GM23338 (cell line): ENCODE results near the gene HIP1. TPM values are rescaled to one million over a fixed set of nuclear protein-coding genes. Genes with fewer than 3 reads are reported as not detected.
A peak's percentile ranks its signal among the peaks of the same experiment; 100 is the strongest.

ENCODE experiments used
- ATAC-seq: fragments of 200-7000 bp; cut with Tn5 transposase; 3 replicates; pipeline ENCODE4 v1.9.1; 2020
- DNase-seq: peaks from one replicate; pipeline ENCODE4 v3.0.0-alpha.2; 2015; ENCODE audit warnings: low spot score
- H2AFZ ChIP-seq: fragments of 200-600 bp; sonication (generic); 2 replicates; pipeline ENCODE4 v1.8.0; 2016; ENCODE audit warnings: antibody characterized with exemption, mild to moderate bottlenecking, moderate library complexity
- H3F3A ChIP-seq: fragments of 200-600 bp; sonication (generic); replicated peaks from 2 replicates; pipeline ENCODE4 v1.8.0; 2017; ENCODE audit warnings: antibody characterized with exemption, mixed run types, low read depth
- H3K27ac ChIP-seq: fragments of 200-600 bp; sonication (generic); 2 replicates; pipeline ENCODE4 v1.6.1; 2016; ENCODE audit warnings: low read depth
- H3K27me3 ChIP-seq: fragments of 200-600 bp; sonication (generic); 2 replicates; pipeline ENCODE4 v1.8.0; 2016; ENCODE audit warnings: mild to moderate bottlenecking, mixed run types, moderate library complexity; ENCODE audit not compliant: insufficient read depth
- H3K36me3 ChIP-seq: fragments of 200-600 bp; sonication (generic); 2 replicates; pipeline ENCODE4 v1.8.0; 2016; ENCODE audit warnings: mild to moderate bottlenecking; ENCODE audit not compliant: insufficient read depth
- H3K4me1 ChIP-seq: fragments of 200-600 bp; sonication (generic); 2 replicates; pipeline ENCODE4 v1.8.0; 2016; ENCODE audit warnings: mild to moderate bottlenecking, moderate library complexity; ENCODE audit not compliant: insufficient read depth
- H3K4me2 ChIP-seq: fragments of 200-600 bp; sonication (generic); 2 replicates; pipeline ENCODE4 v1.7.1; 2017; ENCODE audit warnings: mixed run types
- H3K4me3 ChIP-seq: fragments of 200-600 bp; sonication (generic); 2 replicates; pipeline ENCODE4 v1.6.1; 2016; ENCODE audit warnings: mixed run types
- H3K79me2 ChIP-seq: fragments of 200-600 bp; sonication (generic); replicated peaks from 2 replicates; pipeline ENCODE4 v1.8.0; 2017; ENCODE audit warnings: mild to moderate bottlenecking; ENCODE audit not compliant: insufficient read depth
- H3K9me2 ChIP-seq: fragments of 200-600 bp; sonication (generic); 2 replicates; pipeline ENCODE4 v1.8.0; 2017; ENCODE audit not compliant: insufficient read depth
- H4K20me1 ChIP-seq: fragments of 200-600 bp; sonication (generic); replicated peaks from 2 replicates; pipeline ENCODE4 v1.8.0; 2017; ENCODE audit warnings: mild to moderate bottlenecking; ENCODE audit not compliant: insufficient read depth
- H3K27ac Mint-ChIP-seq: 2 replicates; pipeline ENCODE4 v1.8.0; 2020; ENCODE audit warnings: inconsistent platforms, mild to moderate bottlenecking, moderate library complexity, mixed read lengths
- H3K27me3 Mint-ChIP-seq: 3 replicates; pipeline ENCODE4 v1.8.0; 2022; ENCODE audit warnings: low read depth, mild to moderate bottlenecking, moderate library complexity, mixed read lengths, inconsistent platforms; ENCODE audit not compliant: insufficient read depth, poor library complexity
- H3K36me3 Mint-ChIP-seq: 3 replicates; pipeline ENCODE4 v1.8.0; 2021; ENCODE audit warnings: low read depth, mild to moderate bottlenecking, inconsistent platforms, moderate library complexity, mixed read lengths
- H3K4me1 Mint-ChIP-seq: 3 replicates; pipeline ENCODE4 v1.8.0; 2020; ENCODE audit warnings: mild to moderate bottlenecking, inconsistent platforms, mixed read lengths
- H3K4me3 Mint-ChIP-seq: 3 replicates; pipeline ENCODE4 v1.8.0; 2021; ENCODE audit warnings: moderate library complexity, mild to moderate bottlenecking, inconsistent platforms, mixed read lengths
- H3K9me3 Mint-ChIP-seq: 3 replicates; pipeline ENCODE4 v1.8.0; 2020; ENCODE audit warnings: moderate library complexity, mild to moderate bottlenecking, inconsistent platforms, mixed read lengths
- CREB1 ChIP-seq: fragments of 250-450 bp; sonication (Bioruptor Pico); IDR thresholded peaks from 2 replicates; pipeline ENCODE4 v1.5.0; 2020; ENCODE audit warnings: low read depth, mild to moderate bottlenecking, moderate library complexity
- CTCF ChIP-seq, 2 experiments: fragments of 200-600 bp in 1 of 2; sonication (generic) in 1 of 2; conservative IDR thresholded peaks; 2 replicates each; pipeline versions ENCODE4 v1.5.1 to v1.6.1; 2016 to 2017; ENCODE audit warnings: antibody characterized with exemption in 2 of 2, low read depth in 2 of 2, mild to moderate bottlenecking in 2 of 2, moderate library complexity in 1 of 2
- ETS1 ChIP-seq: IDR thresholded peaks from 2 replicates; pipeline ENCODE4 v1.6.1; 2016; ENCODE audit warnings: antibody characterized with exemption
- EZH2 ChIP-seq: fragments of 200-600 bp; sonication (generic); IDR thresholded peaks from one replicate; pipeline ENCODE4 v1.8.0; 2017; ENCODE audit warnings: antibody characterized with exemption, mild to moderate bottlenecking, low read depth; ENCODE audit not compliant: unreplicated experiment
- EZH2phosphoT487 ChIP-seq: fragments of 200-600 bp; sonication (generic); IDR thresholded peaks from one replicate; pipeline ENCODE4 v1.8.1; 2018; ENCODE audit warnings: antibody characterized with exemption; ENCODE audit not compliant: unreplicated experiment
- JUNB ChIP-seq: IDR thresholded peaks from one replicate; pipeline ENCODE4 v1.6.1; 2016; ENCODE audit warnings: antibody characterized with exemption; ENCODE audit not compliant: unreplicated experiment
- NANOG ChIP-seq: IDR thresholded peaks from 2 replicates; pipeline ENCODE4 v1.6.1; 2016; ENCODE audit warnings: antibody characterized with exemption, borderline replicate concordance
- POLR2AphosphoS5 ChIP-seq: IDR thresholded peaks from 2 replicates; pipeline ENCODE4 v1.6.1; 2016; ENCODE audit warnings: antibody characterized with exemption, low read depth
- REST ChIP-seq: IDR thresholded peaks from one replicate; pipeline ENCODE4 v1.6.1; 2018; ENCODE audit warnings: antibody characterized with exemption; ENCODE audit not compliant: unreplicated experiment
- STAT1 ChIP-seq: IDR thresholded peaks from one replicate; pipeline ENCODE4 v1.6.1; 2016; ENCODE audit warnings: antibody characterized with exemption; ENCODE audit not compliant: unreplicated experiment
- ZNF114 ChIP-seq: fragments of 250-450 bp; sonication (Bioruptor Pico); IDR thresholded peaks from 2 replicates; pipeline ENCODE4 v1.5.0; 2020; ENCODE audit warnings: mild to moderate bottlenecking, moderate library complexity
- ZNF331 ChIP-seq: fragments of 250-450 bp; sonication (Bioruptor Pico); IDR thresholded peaks from 2 replicates; pipeline ENCODE4 v1.5.0; 2020; ENCODE audit warnings: low read depth, mild to moderate bottlenecking, moderate library complexity
- ZNF462 ChIP-seq: fragments of 250-450 bp; sonication (Bioruptor Pico); IDR thresholded peaks from 2 replicates; pipeline ENCODE4 v1.5.0; 2020; ENCODE audit warnings: mild to moderate bottlenecking, moderate library complexity
- polyA plus RNA-seq: library from polyadenylated mRNA; unstranded; fragments of >200 nt; fragmentation: Nextera tagmentation; extraction: Ambion mirVana; gene quantifications from 2 replicates; pipeline ENCODE4 v1.2.1, GENCODE V29; 2016
- total RNA-seq: library from RNA; depleted of rRNA; stranded (reverse); fragments of >200 nt; shearing (Covaris generic); gene quantifications from 2 replicates; pipeline ENCODE4 v1.2.3, GENCODE V29; 2014

The HIP1 gene
- total and polyA plus RNA-seq, 2 experiments from 2014 or later, result 24.9 to 80.8 TPM

GRCh38 chr7:75740846-75741497 is 2.2 kb upstream of the HIP1 start:
- H3K79me2 ChIP-seq, result no peaks in the 10 kb centered on the region
- Mint-ChIP-seq H3K4me1 (peaks cover 15% of the 10 kb centered on the region), H3K27me3 (peaks cover 26% of the 10 kb centered on the region), H3K27ac (no peak overlapping the region; the same call in 1 of the 2 replicates), H3K4me3 (peak overlapping the region; percentile 33), H3K36me3 (no peaks in the 10 kb centered on the region), H3K9me3 (no peaks in the 10 kb centered on the region; the same call in 2 of the 3 replicates)
- no peaks in the 10 kb centered on the region for H4K20me1 ChIP-seq
- no peaks in the 10 kb centered on the region for H3K9me2 ChIP-seq
- H3K4me1 ChIP-seq, result peaks cover 23% of the 10 kb centered on the region
- DNase-seq (peak; percentile 60), ATAC-seq (no peak)
- H3K36me3 ChIP-seq, result no peaks in the 10 kb centered on the region
- 0 out of 2 replicates have a peak, but pooled peaks cover 5% of the 10 kb centered on the region for H3F3A ChIP-seq
- 0 out of 2 replicates have a peak, but pooled peaks cover 7% of the 10 kb centered on the region for H3K27me3 ChIP-seq
- H3K4me3 ChIP-seq, result peak overlapping the region; percentile 33; the same call in 1 of the 2 replicates
- peak overlapping the region; percentile 42; the same call in 1 of the 2 replicates for H3K27ac ChIP-seq
- H3K4me2 ChIP-seq, result peak overlapping the region; percentile 23
- TF ChIP-seq JUNB, result no peak
- no peak for TF ChIP-seq STAT1
- TF ChIP-seq ZNF462 (CRISPR knock-in tag), result no peak
- no peak for TF ChIP-seq EZH2
- TF ChIP-seq ZNF331 (CRISPR knock-in tag), result no peak
- no peak for TF ChIP-seq NANOG
- no peak for TF ChIP-seq POLR2AphosphoS5
- TF ChIP-seq ZNF114 (CRISPR knock-in tag), result no peak
- TF ChIP-seq EZH2phosphoT487, result no peak
- no peak for TF ChIP-seq CREB1 (CRISPR knock-in tag)
- TF ChIP-seq CTCF (conservative IDR thresholded peaks at IDR 0.05; ENCODE audit: low read depth in 2 of 2), result no peak
- TF ChIP-seq ETS1, result no peak
- TF ChIP-seq REST, result no peak
- H2AFZ ChIP-seq, result peak overlapping the region; percentile 16; the same call in 1 of the 2 replicates
